Left ventricle myocardium inferior (tissue), 1 donor: ENCODE data around the gene GABARAPL2. TPM values are rescaled to one million over a fixed set of nuclear protein-coding genes. Genes with fewer than 3 reads are reported as not detected.
A peak's percentile ranks its signal among the peaks of the same experiment; 100 is the strongest.

Experiments used
- DNase-seq: peaks from one replicate; pipeline ENCODE4 v3.0.0-alpha.2; 2020
- H3K27ac ChIP-seq: fragments of 200-600 bp; replicated peaks from 2 replicates; pipeline ENCODE4 v1.8.0; 2021
- H3K27me3 ChIP-seq: fragments of 200-600 bp; 2 replicates; pipeline ENCODE4 v1.8.0; 2021; ENCODE audit warnings: low read depth
- H3K36me3 ChIP-seq: fragments of 200-600 bp; 2 replicates; pipeline ENCODE4 v1.8.0; 2021
- H3K4me1 ChIP-seq: fragments of 200-600 bp; 2 replicates; pipeline ENCODE4 v1.8.0; 2021
- H3K4me3 ChIP-seq: fragments of 200-600 bp; 2 replicates; pipeline ENCODE4 v1.8.0; 2021; ENCODE audit warnings: mild to moderate bottlenecking, moderate library complexity
- H3K9me3 ChIP-seq: fragments of 200-600 bp; replicated peaks from 2 replicates; pipeline ENCODE4 v1.8.0; 2021
- CTCF ChIP-seq: fragments of 200-600 bp; IDR thresholded peaks from 2 replicates; pipeline ENCODE4 v1.8.0; 2021; ENCODE audit warnings: antibody characterized with exemption, mild to moderate bottlenecking, borderline replicate concordance
- intact Hi-C: fragments of 100-400 bp; cut with micrococcal nuclease; formaldehyde crosslinking; loops from one replicate; pipeline ENCODE4 v1.11.0; 2022
- total RNA-seq: library from RNA; stranded (reverse); fragmentation: NEBNext Ultra II Directional; extraction: Animal tissue kit (Norgen Biotek cat#: 25700); gene quantifications from one replicate; pipeline ENCODE4 v1.2.1, GENCODE V29; 2021
- donor health status: DM: no; HTN: yes; CAD: no; lungs with severe emphysema.

Gene GABARAPL2
- total RNA-seq, 1 donor from 2014 or later, result 280 TPM

GRCh38 chr16:75570396-75571065 is 4.4 kb downstream of the GABARAPL2 start:
- Histone ChIP-seq H3K4me1 (peaks cover 92% of the 10 kb centered on the region), H3K36me3 (peaks cover 80% of the 10 kb centered on the region), H3K4me3 (no peak overlapping the region), H3K27ac (peak overlapping the region; percentile 48), H3K9me3 (no peaks in the 10 kb centered on the region), H3K27me3 (no peaks in the 10 kb centered on the region)
- TF ChIP-seq CTCF, result no peak
- intact Hi-C loops, result no loop called here
- DNase-seq, result no peak

- no peak for TF ChIP-seq CTCF
- H3K27ac ChIP-seq, result peak overlapping the region; percentile 7
- no peaks in the 10 kb centered on the region for H3K27me3 ChIP-seq
- no peaks in the 10 kb centered on the region for H3K9me3 ChIP-seq
- intact Hi-C loops, result no loop called here
- no peak overlapping the region for H3K4me3 ChIP-seq
- no peak for DNase-seq
- peaks cover 85% of the 10 kb centered on the region for H3K4me1 ChIP-seq
- peaks cover 97% of the 10 kb centered on the region for H3K36me3 ChIP-seq
Measured at GRCh38 chr16:75572864-75573542, 6.8 kb downstream of the GABARAPL2 start.

- peaks cover 83% of the 10 kb centered on the region for H3K4me1 ChIP-seq
- TF ChIP-seq CTCF, result no peak
- no peak overlapping the region for H3K27ac ChIP-seq
- no peaks in the 10 kb centered on the region for H3K9me3 ChIP-seq
- no peak for DNase-seq
- peaks cover 97% of the 10 kb centered on the region for H3K36me3 ChIP-seq
- H3K27me3 ChIP-seq, result no peaks in the 10 kb centered on the region
- intact Hi-C loops, result no loop called here
- no peak overlapping the region for H3K4me3 ChIP-seq
Measured at GRCh38 chr16:75573955-75574354, 7.8 kb downstream of the GABARAPL2 start.

- peaks cover 91% of the 10 kb centered on the region for H3K36me3 ChIP-seq
- H3K27ac ChIP-seq, result no peak overlapping the region
- TF ChIP-seq CTCF, result no peak
- intact Hi-C loops, result no loop called here
- no peak overlapping the region for H3K4me3 ChIP-seq
- no peaks in the 10 kb centered on the region for H3K27me3 ChIP-seq
- H3K4me1 ChIP-seq, result peaks cover 63% of the 10 kb centered on the region
- no peak for DNase-seq
- H3K9me3 ChIP-seq, result no peaks in the 10 kb centered on the region
Measured at GRCh38 chr16:75575958-75576357, 9.8 kb downstream of the GABARAPL2 start.

- H3K4me1 ChIP-seq, result peaks cover 58% of the 10 kb centered on the region
- intact Hi-C loops, result no loop called here
- no peak overlapping the region for H3K27ac ChIP-seq
Measured at GRCh38 chr16:75576384-75576811, 10.2 kb downstream of the GABARAPL2 start.

More at GRCh38 chr16:75576384-75576811, 10.2 kb downstream of the GABARAPL2 start:
- H3K9me3 ChIP-seq, result no peaks in the 10 kb centered on the region
- H3K4me3 ChIP-seq, result no peak overlapping the region
- H3K36me3 ChIP-seq, result peaks cover 87% of the 10 kb centered on the region
- TF ChIP-seq CTCF, result no peak
- no peak for DNase-seq
- no peaks in the 10 kb centered on the region for H3K27me3 ChIP-seq
